GM23338 (cell line): Measurements from ENCODE around the gene EP400. TPM values are rescaled to one million over a fixed set of nuclear protein-coding genes. Genes with fewer than 3 reads are reported as not detected.
A peak's percentile ranks its signal among the peaks of the same experiment; 100 is the strongest.
"Not testable (repeated sequence)": the region's sequence is repeated elsewhere in the genome, so short reads cannot be mapped to it uniquely, and the experiment has no call there.

Experiments
- ATAC-seq: fragments of 200-7000 bp; cut with Tn5 transposase; 3 replicates; pipeline ENCODE4 v1.9.1; 2020
- DNase-seq: peaks from one replicate; pipeline ENCODE4 v3.0.0-alpha.2; 2015; ENCODE audit warnings: low spot score
- H2AFZ ChIP-seq: fragments of 200-600 bp; sonication (generic); 2 replicates; pipeline ENCODE4 v1.8.0; 2016; ENCODE audit warnings: antibody characterized with exemption, mild to moderate bottlenecking, moderate library complexity
- H3F3A ChIP-seq: fragments of 200-600 bp; sonication (generic); replicated peaks from 2 replicates; pipeline ENCODE4 v1.8.0; 2017; ENCODE audit warnings: antibody characterized with exemption, mixed run types, low read depth
- H3K27ac ChIP-seq: fragments of 200-600 bp; sonication (generic); 2 replicates; pipeline ENCODE4 v1.6.1; 2016; ENCODE audit warnings: low read depth
- H3K27me3 ChIP-seq: fragments of 200-600 bp; sonication (generic); 2 replicates; pipeline ENCODE4 v1.8.0; 2016; ENCODE audit warnings: mild to moderate bottlenecking, mixed run types, moderate library complexity; ENCODE audit not compliant: insufficient read depth
- H3K36me3 ChIP-seq: fragments of 200-600 bp; sonication (generic); 2 replicates; pipeline ENCODE4 v1.8.0; 2016; ENCODE audit warnings: mild to moderate bottlenecking; ENCODE audit not compliant: insufficient read depth
- H3K4me1 ChIP-seq: fragments of 200-600 bp; sonication (generic); 2 replicates; pipeline ENCODE4 v1.8.0; 2016; ENCODE audit warnings: mild to moderate bottlenecking, moderate library complexity; ENCODE audit not compliant: insufficient read depth
- H3K4me2 ChIP-seq: fragments of 200-600 bp; sonication (generic); 2 replicates; pipeline ENCODE4 v1.7.1; 2017; ENCODE audit warnings: mixed run types
- H3K4me3 ChIP-seq: fragments of 200-600 bp; sonication (generic); 2 replicates; pipeline ENCODE4 v1.6.1; 2016; ENCODE audit warnings: mixed run types
- H3K79me2 ChIP-seq: fragments of 200-600 bp; sonication (generic); replicated peaks from 2 replicates; pipeline ENCODE4 v1.8.0; 2017; ENCODE audit warnings: mild to moderate bottlenecking; ENCODE audit not compliant: insufficient read depth
- H3K9me2 ChIP-seq: fragments of 200-600 bp; sonication (generic); 2 replicates; pipeline ENCODE4 v1.8.0; 2017; ENCODE audit not compliant: insufficient read depth
- H4K20me1 ChIP-seq: fragments of 200-600 bp; sonication (generic); replicated peaks from 2 replicates; pipeline ENCODE4 v1.8.0; 2017; ENCODE audit warnings: mild to moderate bottlenecking; ENCODE audit not compliant: insufficient read depth
- H3K27ac Mint-ChIP-seq: 2 replicates; pipeline ENCODE4 v1.8.0; 2020; ENCODE audit warnings: inconsistent platforms, mild to moderate bottlenecking, moderate library complexity, mixed read lengths
- H3K27me3 Mint-ChIP-seq: 3 replicates; pipeline ENCODE4 v1.8.0; 2022; ENCODE audit warnings: low read depth, mild to moderate bottlenecking, moderate library complexity, mixed read lengths, inconsistent platforms; ENCODE audit not compliant: insufficient read depth, poor library complexity
- H3K36me3 Mint-ChIP-seq: 3 replicates; pipeline ENCODE4 v1.8.0; 2021; ENCODE audit warnings: low read depth, mild to moderate bottlenecking, inconsistent platforms, moderate library complexity, mixed read lengths
- H3K4me1 Mint-ChIP-seq: 3 replicates; pipeline ENCODE4 v1.8.0; 2020; ENCODE audit warnings: mild to moderate bottlenecking, inconsistent platforms, mixed read lengths
- H3K4me3 Mint-ChIP-seq: 3 replicates; pipeline ENCODE4 v1.8.0; 2021; ENCODE audit warnings: moderate library complexity, mild to moderate bottlenecking, inconsistent platforms, mixed read lengths
- H3K9me3 Mint-ChIP-seq: 3 replicates; pipeline ENCODE4 v1.8.0; 2020; ENCODE audit warnings: moderate library complexity, mild to moderate bottlenecking, inconsistent platforms, mixed read lengths
- CREB1 ChIP-seq: fragments of 250-450 bp; sonication (Bioruptor Pico); IDR thresholded peaks from 2 replicates; pipeline ENCODE4 v1.5.0; 2020; ENCODE audit warnings: low read depth, mild to moderate bottlenecking, moderate library complexity
- EZH2 ChIP-seq: fragments of 200-600 bp; sonication (generic); IDR thresholded peaks from one replicate; pipeline ENCODE4 v1.8.0; 2017; ENCODE audit warnings: antibody characterized with exemption, mild to moderate bottlenecking, low read depth; ENCODE audit not compliant: unreplicated experiment
- EZH2phosphoT487 ChIP-seq: fragments of 200-600 bp; sonication (generic); IDR thresholded peaks from one replicate; pipeline ENCODE4 v1.8.1; 2018; ENCODE audit warnings: antibody characterized with exemption; ENCODE audit not compliant: unreplicated experiment
- JUNB ChIP-seq: IDR thresholded peaks from one replicate; pipeline ENCODE4 v1.6.1; 2016; ENCODE audit warnings: antibody characterized with exemption; ENCODE audit not compliant: unreplicated experiment
- NANOG ChIP-seq: IDR thresholded peaks from 2 replicates; pipeline ENCODE4 v1.6.1; 2016; ENCODE audit warnings: antibody characterized with exemption, borderline replicate concordance
- POLR2AphosphoS5 ChIP-seq: IDR thresholded peaks from 2 replicates; pipeline ENCODE4 v1.6.1; 2016; ENCODE audit warnings: antibody characterized with exemption, low read depth
- REST ChIP-seq: IDR thresholded peaks from one replicate; pipeline ENCODE4 v1.6.1; 2018; ENCODE audit warnings: antibody characterized with exemption; ENCODE audit not compliant: unreplicated experiment
- STAT1 ChIP-seq: IDR thresholded peaks from one replicate; pipeline ENCODE4 v1.6.1; 2016; ENCODE audit warnings: antibody characterized with exemption; ENCODE audit not compliant: unreplicated experiment
- ZNF331 ChIP-seq: fragments of 250-450 bp; sonication (Bioruptor Pico); IDR thresholded peaks from 2 replicates; pipeline ENCODE4 v1.5.0; 2020; ENCODE audit warnings: low read depth, mild to moderate bottlenecking, moderate library complexity
- polyA plus RNA-seq: library from polyadenylated mRNA; unstranded; fragments of >200 nt; fragmentation: Nextera tagmentation; extraction: Ambion mirVana; gene quantifications from 2 replicates; pipeline ENCODE4 v1.2.1, GENCODE V29; 2016
- total RNA-seq: library from RNA; depleted of rRNA; stranded (reverse); fragments of >200 nt; shearing (Covaris generic); gene quantifications from 2 replicates; pipeline ENCODE4 v1.2.3, GENCODE V29; 2014
- TF ChIP-seq, protein P1 (sequence below): IDR thresholded peaks from 2 replicates; pipeline ENCODE4 v1.6.1; 2016; ENCODE audit warnings: antibody characterized with exemption
- TF ChIP-seq, protein P2 (sequence below), 2 experiments: fragments of 200-600 bp in 1 of 2; sonication (generic) in 1 of 2; conservative IDR thresholded peaks; 2 replicates each; pipeline versions ENCODE4 v1.5.1 to v1.6.1; 2016 to 2017; ENCODE audit warnings: antibody characterized with exemption in 2 of 2, low read depth in 2 of 2, mild to moderate bottlenecking in 2 of 2, moderate library complexity in 1 of 2

EP400 gene
- total and polyA plus RNA-seq, 2 experiments from 2014 or later: 26.3 to 57.2 TPM

- TF ChIP-seq REST (no peak), POLR2AphosphoS5 (no peak), JUNB (no peak), EZH2 (no peak), NANOG (no peak), EZH2phosphoT487 (no peak)
- TF ChIP-seq, protein P1, sequence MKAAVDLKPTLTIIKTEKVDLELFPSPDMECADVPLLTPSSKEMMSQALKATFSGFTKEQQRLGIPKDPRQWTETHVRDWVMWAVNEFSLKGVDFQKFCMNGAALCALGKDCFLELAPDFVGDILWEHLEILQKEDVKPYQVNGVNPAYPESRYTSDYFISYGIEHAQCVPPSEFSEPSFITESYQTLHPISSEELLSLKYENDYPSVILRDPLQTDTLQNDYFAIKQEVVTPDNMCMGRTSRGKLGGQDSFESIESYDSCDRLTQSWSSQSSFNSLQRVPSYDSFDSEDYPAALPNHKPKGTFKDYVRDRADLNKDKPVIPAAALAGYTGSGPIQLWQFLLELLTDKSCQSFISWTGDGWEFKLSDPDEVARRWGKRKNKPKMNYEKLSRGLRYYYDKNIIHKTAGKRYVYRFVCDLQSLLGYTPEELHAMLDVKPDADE: no peak
These were observed 129.5 kb downstream of the EP400 start (continued) for GRCh38 chr12:132079200-132079599.

- Mint-ChIP-seq H3K9me3 (no peaks in the 10 kb centered on the region; the same call in 2 of the 3 replicates), H3K27me3 (peaks cover 5% of the 10 kb centered on the region), H3K4me3 (no peak overlapping the region), H3K36me3 (peaks cover 36% of the 10 kb centered on the region), H3K4me1 (peaks cover 10% of the 10 kb centered on the region), H3K27ac (no peak overlapping the region)
- 0 out of 2 replicates have a peak overlapping the region, but pooled peaks have one; percentile 50 for H3K27ac ChIP-seq
- no peak overlapping the region for H3K4me2 ChIP-seq
- ATAC-seq (no peak), DNase-seq (no peak)
- H2AFZ ChIP-seq: no peak overlapping the region
- H3F3A ChIP-seq: 0 out of 2 replicates have a peak, but pooled peaks cover 11% of the 10 kb centered on the region
- H3K79me2 ChIP-seq: no peaks in the 10 kb centered on the region
- no peaks in the 10 kb centered on the region for H4K20me1 ChIP-seq
- no peaks in the 10 kb centered on the region for H3K9me2 ChIP-seq
- H3K4me3 ChIP-seq: no peak overlapping the region
- no peak for TF ChIP-seq CREB1 (CRISPR knock-in tag)
- TF ChIP-seq JUNB: no peak
- no peak for TF ChIP-seq EZH2phosphoT487
- TF ChIP-seq POLR2AphosphoS5: no peak
- TF ChIP-seq NANOG: no peak
- TF ChIP-seq STAT1: no peak
- TF ChIP-seq, protein P2, sequence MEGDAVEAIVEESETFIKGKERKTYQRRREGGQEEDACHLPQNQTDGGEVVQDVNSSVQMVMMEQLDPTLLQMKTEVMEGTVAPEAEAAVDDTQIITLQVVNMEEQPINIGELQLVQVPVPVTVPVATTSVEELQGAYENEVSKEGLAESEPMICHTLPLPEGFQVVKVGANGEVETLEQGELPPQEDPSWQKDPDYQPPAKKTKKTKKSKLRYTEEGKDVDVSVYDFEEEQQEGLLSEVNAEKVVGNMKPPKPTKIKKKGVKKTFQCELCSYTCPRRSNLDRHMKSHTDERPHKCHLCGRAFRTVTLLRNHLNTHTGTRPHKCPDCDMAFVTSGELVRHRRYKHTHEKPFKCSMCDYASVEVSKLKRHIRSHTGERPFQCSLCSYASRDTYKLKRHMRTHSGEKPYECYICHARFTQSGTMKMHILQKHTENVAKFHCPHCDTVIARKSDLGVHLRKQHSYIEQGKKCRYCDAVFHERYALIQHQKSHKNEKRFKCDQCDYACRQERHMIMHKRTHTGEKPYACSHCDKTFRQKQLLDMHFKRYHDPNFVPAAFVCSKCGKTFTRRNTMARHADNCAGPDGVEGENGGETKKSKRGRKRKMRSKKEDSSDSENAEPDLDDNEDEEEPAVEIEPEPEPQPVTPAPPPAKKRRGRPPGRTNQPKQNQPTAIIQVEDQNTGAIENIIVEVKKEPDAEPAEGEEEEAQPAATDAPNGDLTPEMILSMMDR (conservative IDR thresholded peaks at IDR 0.05; ENCODE audit: low read depth in 2 of 2): no peak
- TF ChIP-seq ZNF331 (CRISPR knock-in tag): no peak
- H3K27me3 ChIP-seq: no peaks in the 10 kb centered on the region
- H3K4me1 ChIP-seq: 0 out of 2 replicates have a peak, but pooled peaks cover 3% of the 10 kb centered on the region
- H3K36me3 ChIP-seq: peaks cover 24% of the 10 kb centered on the region
These were observed 130.0 kb downstream of the EP400 start for GRCh38 chr12:132079695-132080094.

GRCh38 chr12:132080515-132080914 is 130.8 kb downstream of the EP400 start:
- Mint-ChIP-seq H3K4me1 (peaks cover 16% of the 10 kb centered on the region), H3K27me3 (peaks cover 10% of the 10 kb centered on the region), H3K36me3 (peaks cover 35% of the 10 kb centered on the region)
- Histone ChIP-seq H3K4me1 (peaks cover 10% of the 10 kb centered on the region), H3F3A (peaks cover 18% of the 10 kb centered on the region; the same call in 1 of the 2 replicates), H3K36me3 (peaks cover 24% of the 10 kb centered on the region)
- not testable (repeated sequence) for H4K20me1 ChIP-seq, H3K9me3 Mint-ChIP-seq, DNase-seq, H3K4me3 ChIP-seq, ATAC-seq, H3K27ac ChIP-seq, H3K79me2 ChIP-seq, H3K27ac Mint-ChIP-seq, H3K4me2 ChIP-seq, H3K4me3 Mint-ChIP-seq, H3K27me3 ChIP-seq, H2AFZ ChIP-seq, H3K9me2 ChIP-seq
